GM12878 (cell line): Measurements from ENCODE around the gene IBA57. TPM values are rescaled to one million over a fixed set of nuclear protein-coding genes. Genes with fewer than 3 reads are reported as not detected.

Experiments used
- ATAC-seq: fragments of 200-7000 bp; cut with Tn5 transposase; 3 replicates; pipeline ENCODE4 v1.9.1; 2020; ENCODE audit warnings: mild to moderate bottlenecking, moderate library complexity
- BruUV-seq: library from RNA; stranded (reverse); fragments of 400-500 nt; replicated peaks from 2 replicates; lab custom pipeline; 2021; lab: Mats Ljungman, UMichigan
- CTCF ChIA-PET: fragments of 300-600 bp; sonication (Branson Sonifier 250); formaldehyde crosslinking; extraction: SDS; loops from one replicate; lab custom pipeline; 2021; ENCODE audit warnings: inconsistent platforms; lab: Yijun Ruan, JAX
- POLR2A ChIA-PET: fragments of 350-600 bp; formaldehyde crosslinking; extraction: SDS; loops from one replicate; lab custom pipeline; 2021; ENCODE audit warnings: inconsistent platforms; lab: Charles Lee
- RAD21 ChIA-PET: fragments of 300-600 bp; sonication (Branson Sonifier 250); formaldehyde crosslinking; loops from one replicate; lab custom pipeline; 2023; ENCODE audit warnings: antibody characterized with exemption; ENCODE audit not compliant: unreplicated experiment; lab: Charles Lee
- SMC1A ChIA-PET: fragments of 300-600 bp; sonication (Branson Sonifier 250); formaldehyde crosslinking; loops from one replicate; lab custom pipeline; 2023; ENCODE audit not compliant: unreplicated experiment, uncharacterized antibody; lab: Charles Lee
- DNase-seq: peaks from one replicate; pipeline ENCODE4 v3.0.0-alpha.2; 2011; ENCODE audit warnings: low read depth, low spot score
- FAIRE-seq: peaks from 3 replicates; lab custom pipeline; 2011; peaks lifted over from hg19 to GRCh38; lab: Jason Lieb, UNC
- H2AFZ ChIP-seq: 2 replicates; pipeline ENCODE4 v1.6.0; 2011; ENCODE audit warnings: low read depth, low read length, control low read depth; ENCODE audit not compliant: control insufficient read depth
- H3K27ac ChIP-seq: 2 replicates; pipeline ENCODE4 v1.5.1; 2011; ENCODE audit warnings: control low read depth; ENCODE audit not compliant: control insufficient read depth, insufficient read depth
- H3K27me3 ChIP-seq, 2 experiments: replicated peaks in 1 of 2; 2 replicates each; pipeline versions ENCODE4 v1.6.0 to v1.6.1; 2011; ENCODE audit warnings: low read length in 1 of 2; ENCODE audit not compliant: control insufficient read depth in 2 of 2, insufficient read depth in 2 of 2
- H3K36me3 ChIP-seq, 2 experiments: 2 replicates each; pipeline ENCODE4 v1.5.1; 2011; ENCODE audit warnings: low read length in 1 of 2; ENCODE audit not compliant: control insufficient read depth in 2 of 2, insufficient read depth in 2 of 2
- H3K4me1 ChIP-seq: 2 replicates; pipeline ENCODE4 v1.6.1; 2011; ENCODE audit warnings: mild to moderate bottlenecking, low read length, moderate library complexity, mixed read lengths; ENCODE audit not compliant: control insufficient read depth, insufficient read depth
- H3K4me2 ChIP-seq: 2 replicates; pipeline ENCODE4 v1.6.0; 2011; ENCODE audit warnings: control low read depth; ENCODE audit not compliant: control insufficient read depth, insufficient read depth
- H3K4me3 ChIP-seq: fragments of 200-600 bp; sonication (generic); 2 replicates; pipeline ENCODE4 v1.5.1; 2016
- H3K79me2 ChIP-seq: 2 replicates; pipeline ENCODE4 v1.6.0; 2011; ENCODE audit warnings: low read length; ENCODE audit not compliant: control insufficient read depth, insufficient read depth
- H3K9ac ChIP-seq: 2 replicates; pipeline ENCODE4 v1.8.0; 2011; ENCODE audit warnings: low read length, control low read depth, mixed read lengths; ENCODE audit not compliant: control insufficient read depth, insufficient read depth
- H3K9me3 ChIP-seq: replicated peaks from 3 replicates; pipeline ENCODE4 v1.5.1; 2011; ENCODE audit warnings: mild to moderate bottlenecking, low read length; ENCODE audit not compliant: control insufficient read depth, insufficient read depth
- H4K20me1 ChIP-seq: 2 replicates; pipeline ENCODE4 v1.6.0; 2011; ENCODE audit not compliant: control insufficient read depth, insufficient read depth
- NFYB ChIP-seq: IDR thresholded peaks from 2 replicates; pipeline ENCODE4 v1.6.1; 2011; ENCODE audit warnings: low read depth, mild to moderate bottlenecking, low read length, improper control_type of control experiment, moderate library complexity; ENCODE audit not compliant: insufficient read depth
- NR2F1 ChIP-seq: fragments of 450-650 bp; conservative IDR thresholded peaks from 2 replicates; pipeline ENCODE4 v1.6.1; 2017; ENCODE audit warnings: mild to moderate bottlenecking
- PAX5 ChIP-seq: IDR thresholded peaks from 2 replicates; pipeline ENCODE4 v1.6.1; 2011; ENCODE audit warnings: low read depth, low read length, borderline replicate concordance
- RAD51 ChIP-seq: fragments of 450-650 bp; IDR thresholded peaks from 2 replicates; pipeline ENCODE4 v1.6.1; 2016; ENCODE audit warnings: moderate library complexity, mild to moderate bottlenecking, inconsistent platforms
- RB1 ChIP-seq: fragments of 450-650 bp; formaldehyde crosslinking; IDR thresholded peaks from 2 replicates; pipeline ENCODE4 v1.6.1; 2017; ENCODE audit warnings: mild to moderate bottlenecking, borderline replicate concordance
- SMARCA5 ChIP-seq: fragments of 450-650 bp; IDR thresholded peaks from 2 replicates; pipeline ENCODE4 v1.6.1; 2017; ENCODE audit warnings: mild to moderate bottlenecking
- YBX1 ChIP-seq: fragments of 450-650 bp; IDR thresholded peaks from 2 replicates; pipeline ENCODE4 v1.6.1; 2016; ENCODE audit warnings: antibody characterized with exemption
- ZNF622 ChIP-seq: fragments of 450-650 bp; IDR thresholded peaks from 2 replicates; pipeline ENCODE4 v1.6.1; 2017; ENCODE audit warnings: mild to moderate bottlenecking, inconsistent platforms
- WGBS: methylation state at CpG from one replicate; pipeline ENCODE4 v1.1.6; 2016; ENCODE audit warnings: low lambda C conversion rate; ENCODE audit not compliant: insufficient replicate concordance, insufficient coverage; ENCODE audit errors: missing lambda C conversion rate; 5-methylcytosine and 5-hydroxymethylcytosine counted together
- in situ Hi-C: fragments of 300-500 bp; cut with MboI; formaldehyde crosslinking; loops from 9 replicates; pipeline ENCODE4 v1.14.3; 2018; ENCODE audit warnings: mixed read lengths
- intact Hi-C: fragments of 100-400 bp; cut with micrococcal nuclease; formaldehyde crosslinking; loops from one replicate; pipeline ENCODE4 v1.14.2; 2022; ENCODE audit not compliant: unreplicated experiment
- polyA plus RNA-seq, 11 experiments: library from polyadenylated mRNA; depleted of rRNA in 4 of 11; unstranded in 6 of 11; stranded (reverse) in 5 of 11; fragments of >200 nt; fragmentation: Nextera tagmentation in 4 of 11; fragmentation: Illumina TruSeq in 1 of 11; extraction: Ambion mirVana in 4 of 11; extraction: Trizol in 1 of 11; gene quantifications; 1 replicate in 1 of 11; 2 replicates in 10 of 11; pipeline versions ENCODE4 v1.2.1 to v1.2.3, GENCODE V29; 2011 to 2016; ENCODE audit warnings: inconsistent platforms in 2 of 11, missing spikeins in 2 of 11, low read depth in 1 of 11
- total RNA-seq, 4 experiments: library from RNA; depleted of rRNA in 3 of 4; stranded (reverse); fragments of >200 nt in 3 of 4; fragmentation: Illumina TruSeq in 1 of 4; extraction: Trizol in 1 of 4; gene quantifications; 2 replicates each; pipeline versions ENCODE4 v1.2.1 to v1.2.3, GENCODE V29; 2013 to 2021
- TF ChIP-seq, protein P1 (sequence below): fragments of 450-650 bp; formaldehyde crosslinking; IDR thresholded peaks from 2 replicates; pipeline ENCODE4 v1.4.0; 2020; ENCODE audit warnings: mild to moderate bottlenecking, moderate library complexity
- TF ChIP-seq, protein P2 (sequence below): fragments of 450-650 bp; IDR thresholded peaks from 2 replicates; pipeline ENCODE4 v1.6.1; 2016; ENCODE audit warnings: mild to moderate bottlenecking

IBA57 gene
- total and polyA plus RNA-seq, 10 of the 15 experiments (the other 5 are each of a cell fraction or from before 2014, with no cell fraction given), result 0.51 to 8.6 (median 3.7) TPM

DNA sequence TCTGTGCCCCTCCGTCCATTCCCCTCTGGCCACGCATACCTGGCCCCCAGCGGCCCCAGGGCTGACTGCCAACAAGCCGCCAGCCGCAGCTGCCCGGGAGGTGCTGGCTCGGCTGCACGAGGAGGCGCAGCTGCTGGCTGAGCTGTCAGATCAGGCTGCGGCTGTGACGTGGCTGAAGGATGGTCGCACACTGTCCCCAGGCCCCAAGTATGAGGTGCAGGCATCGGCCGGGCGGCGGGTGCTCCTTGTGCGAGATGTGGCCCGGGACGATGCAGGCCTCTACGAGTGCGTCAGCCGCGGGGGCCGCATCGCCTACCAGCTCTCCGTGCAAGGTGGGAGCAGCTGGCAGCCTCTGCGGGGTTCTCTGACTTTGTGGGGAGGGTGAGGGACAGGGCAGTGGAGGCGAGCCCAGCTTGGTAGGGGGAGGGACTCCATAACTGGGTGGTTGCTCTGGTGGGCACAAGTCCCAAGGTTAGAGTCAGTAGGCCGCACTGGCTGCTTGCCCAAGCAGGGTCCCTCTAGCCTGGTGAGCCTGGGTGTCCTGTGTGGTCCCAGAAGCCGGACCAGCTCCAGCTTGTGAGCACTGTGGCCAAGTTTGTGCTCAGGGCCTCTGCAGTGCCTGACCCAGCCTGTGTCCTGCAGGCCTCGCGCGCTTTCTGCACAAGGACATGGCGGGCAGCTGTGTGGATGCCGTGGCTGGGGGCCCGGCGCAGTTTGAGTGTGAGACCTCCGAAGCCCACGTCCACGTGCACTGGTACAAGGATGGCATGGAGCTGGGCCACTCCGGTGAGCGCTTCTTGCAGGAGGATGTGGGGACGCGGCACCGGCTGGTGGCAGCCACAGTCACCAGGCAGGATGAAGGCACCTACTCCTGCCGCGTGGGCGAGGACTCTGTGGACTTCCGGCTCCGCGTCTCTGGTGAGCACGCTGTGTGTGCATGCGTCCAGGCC, 51.0 kb downstream of the IBA57 start (continued):
- TF ChIP-seq, protein P1, sequence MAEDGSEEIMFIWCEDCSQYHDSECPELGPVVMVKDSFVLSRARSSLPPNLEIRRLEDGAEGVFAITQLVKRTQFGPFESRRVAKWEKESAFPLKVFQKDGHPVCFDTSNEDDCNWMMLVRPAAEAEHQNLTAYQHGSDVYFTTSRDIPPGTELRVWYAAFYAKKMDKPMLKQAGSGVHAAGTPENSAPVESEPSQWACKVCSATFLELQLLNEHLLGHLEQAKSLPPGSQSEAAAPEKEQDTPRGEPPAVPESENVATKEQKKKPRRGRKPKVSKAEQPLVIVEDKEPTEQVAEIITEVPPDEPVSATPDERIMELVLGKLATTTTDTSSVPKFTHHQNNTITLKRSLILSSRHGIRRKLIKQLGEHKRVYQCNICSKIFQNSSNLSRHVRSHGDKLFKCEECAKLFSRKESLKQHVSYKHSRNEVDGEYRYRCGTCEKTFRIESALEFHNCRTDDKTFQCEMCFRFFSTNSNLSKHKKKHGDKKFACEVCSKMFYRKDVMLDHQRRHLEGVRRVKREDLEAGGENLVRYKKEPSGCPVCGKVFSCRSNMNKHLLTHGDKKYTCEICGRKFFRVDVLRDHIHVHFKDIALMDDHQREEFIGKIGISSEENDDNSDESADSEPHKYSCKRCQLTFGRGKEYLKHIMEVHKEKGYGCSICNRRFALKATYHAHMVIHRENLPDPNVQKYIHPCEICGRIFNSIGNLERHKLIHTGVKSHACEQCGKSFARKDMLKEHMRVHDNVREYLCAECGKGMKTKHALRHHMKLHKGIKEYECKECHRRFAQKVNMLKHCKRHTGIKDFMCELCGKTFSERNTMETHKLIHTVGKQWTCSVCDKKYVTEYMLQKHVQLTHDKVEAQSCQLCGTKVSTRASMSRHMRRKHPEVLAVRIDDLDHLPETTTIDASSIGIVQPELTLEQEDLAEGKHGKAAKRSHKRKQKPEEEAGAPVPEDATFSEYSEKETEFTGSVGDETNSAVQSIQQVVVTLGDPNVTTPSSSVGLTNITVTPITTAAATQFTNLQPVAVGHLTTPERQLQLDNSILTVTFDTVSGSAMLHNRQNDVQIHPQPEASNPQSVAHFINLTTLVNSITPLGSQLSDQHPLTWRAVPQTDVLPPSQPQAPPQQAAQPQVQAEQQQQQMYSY (CRISPR knock-in tag), result no peak
- TF ChIP-seq SMARCA5, result no peak
- TF ChIP-seq, all 136 proteins: peak for 0

DNA sequence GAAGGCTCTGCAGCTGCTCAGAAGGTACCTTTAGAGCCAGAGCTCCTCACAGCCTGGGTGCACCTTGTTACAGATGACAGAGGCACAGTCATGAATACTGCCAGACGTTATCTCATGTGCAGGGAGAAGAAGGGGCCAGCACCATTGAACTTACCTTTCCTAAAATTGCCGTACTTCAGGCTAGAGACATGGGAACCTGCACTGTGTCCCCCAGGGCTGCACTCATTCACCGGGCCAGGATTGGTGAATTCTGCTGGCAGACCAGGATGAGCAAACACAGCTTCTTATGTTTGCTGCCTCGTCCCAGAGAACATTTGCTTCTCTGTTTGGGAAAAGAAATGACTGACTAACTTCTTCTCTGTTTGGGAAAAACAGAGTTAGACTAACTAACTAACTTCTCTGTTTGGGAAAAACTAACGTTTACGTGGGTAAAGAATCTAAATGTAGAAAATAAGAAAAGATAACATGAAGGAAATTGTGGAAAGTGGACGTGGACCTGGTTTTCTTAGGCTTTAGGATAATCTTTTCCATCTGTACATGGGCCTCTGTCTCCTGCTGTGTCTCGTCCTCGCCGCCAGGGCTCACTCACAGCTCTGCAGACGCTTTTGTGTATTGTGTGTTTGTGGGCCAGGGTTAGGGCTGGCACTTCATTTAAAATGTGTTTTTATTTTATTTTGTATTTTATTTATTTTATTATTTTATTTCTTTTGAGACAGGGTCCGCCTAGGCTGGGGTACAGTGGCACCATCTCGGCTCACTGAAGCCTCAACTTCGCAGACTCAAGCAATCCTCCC, 52.1 kb downstream of the IBA57 start:
- Histone ChIP-seq H3K4me1 (no peaks in the 10 kb centered on the region), H4K20me1 (no peaks in the 10 kb centered on the region), H3K4me2 (no peak overlapping the region), H3K36me3 (no peaks in the 10 kb centered on the region), H2AFZ (no peak overlapping the region), H3K9ac (no peak overlapping the region), H3K27me3 (no peaks in the 10 kb centered on the region), H3K27ac (no peak overlapping the region), H3K4me3 (no peak overlapping the region)
- WGBS, result 29% methylated on average over 14 of the region's 14 CpGs
- FAIRE-seq (no peak), ATAC-seq (no peak), DNase-seq (no peak)
- in situ Hi-C loops, result no loop called here
- RAD21 ChIA-PET, result no interaction called here
- SMC1A ChIA-PET, result no interaction called here
- BruUV-seq, result no TSS peak
- CTCF ChIA-PET, result no interaction called here
- POLR2A ChIA-PET, result no interaction called here
- TF ChIP-seq, protein P2, sequence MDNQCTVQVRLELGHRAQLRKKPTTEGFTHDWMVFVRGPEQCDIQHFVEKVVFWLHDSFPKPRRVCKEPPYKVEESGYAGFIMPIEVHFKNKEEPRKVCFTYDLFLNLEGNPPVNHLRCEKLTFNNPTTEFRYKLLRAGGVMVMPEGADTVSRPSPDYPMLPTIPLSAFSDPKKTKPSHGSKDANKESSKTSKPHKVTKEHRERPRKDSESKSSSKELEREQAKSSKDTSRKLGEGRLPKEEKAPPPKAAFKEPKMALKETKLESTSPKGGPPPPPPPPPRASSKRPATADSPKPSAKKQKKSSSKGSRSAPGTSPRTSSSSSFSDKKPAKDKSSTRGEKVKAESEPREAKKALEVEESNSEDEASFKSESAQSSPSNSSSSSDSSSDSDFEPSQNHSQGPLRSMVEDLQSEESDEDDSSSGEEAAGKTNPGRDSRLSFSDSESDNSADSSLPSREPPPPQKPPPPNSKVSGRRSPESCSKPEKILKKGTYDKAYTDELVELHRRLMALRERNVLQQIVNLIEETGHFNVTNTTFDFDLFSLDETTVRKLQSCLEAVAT, result no peak
- TF ChIP-seq RAD51 (no peak), NR2F1 (no peak), NFYB (no peak), PAX5 (no peak), ZNF622 (no peak), RB1 (no peak), YBX1 (no peak)
- TF ChIP-seq, all 136 proteins: peak for 0
- H3K79me2 ChIP-seq, result no peaks in the 10 kb centered on the region
- H3K9me3 ChIP-seq, result no peaks in the 10 kb centered on the region
- intact Hi-C loops, result loop anchor here (10.0 kb wide), 1 partner anchor 67 kb away; no protein-coding TSS in a partner anchor
